ENCODE data around the gene FAM9A.
"Not testable (repeated sequence)": the region's sequence is repeated elsewhere in the genome, so short reads cannot be mapped to it uniquely, and the experiment has no call there.

Gene FAM9A

GRCh38 chrX:8800351-8800750 is 832 bp downstream of the FAM9A start:
- not testable (repeated sequence) for DNase-seq

GRCh38 chrX:8799281-8799680 is 1.9 kb downstream of the FAM9A start:
- not testable (repeated sequence) for DNase-seq

- not testable (repeated sequence) for DNase-seq
These were observed 2.5 kb downstream of the FAM9A start for GRCh38 chrX:8798702-8799101.

- not testable (repeated sequence) for DNase-seq
These were observed 14.1 kb downstream of the FAM9A start for GRCh38 chrX:8787119-8787518.

GRCh38 chrX:8784162-8784561 is 17.0 kb downstream of the FAM9A start:
- DNase-seq: no peak

GRCh38 chrX:8783714-8784098 is 17.5 kb downstream of the FAM9A start:
- no peak for DNase-seq

- peak; percentile 6 for DNase-seq
These were observed 18.0 kb downstream of the FAM9A start for GRCh38 chrX:8783097-8783713.

- DNase-seq: no peak
These were observed 18.6 kb downstream of the FAM9A start for GRCh38 chrX:8782595-8782994.

GRCh38 chrX:8781921-8782320 is 19.3 kb downstream of the FAM9A start:
- not testable (repeated sequence) for DNase-seq

GRCh38 chrX:8773117-8773516 is 28.1 kb downstream of the FAM9A start:
- no peak for DNase-seq

GRCh38 chrX:8760021-8760420 is 41.2 kb downstream of the FAM9A start:
- peak; percentile 19 for DNase-seq

GRCh38 chrX:8758706-8759105 is 42.5 kb downstream of the FAM9A start:
- peak; percentile 40 for DNase-seq

- DNase-seq: peak; percentile 65
These were observed 43.4 kb downstream of the FAM9A start for GRCh38 chrX:8757609-8758389.

- DNase-seq: no peak
These were observed 45.4 kb downstream of the FAM9A start for GRCh38 chrX:8755813-8756212.

- no peak for DNase-seq
These were observed 46.1 kb downstream of the FAM9A start for GRCh38 chrX:8755116-8755515.

GRCh38 chrX:8749697-8750096 is 51.5 kb downstream of the FAM9A start:
- no peak for DNase-seq

GRCh38 chrX:8748855-8749254 is 52.3 kb downstream of the FAM9A start:
- DNase-seq: peak; percentile 31

GRCh38 chrX:8743126-8743732 is 58.0 kb downstream of the FAM9A start:
- DNase-seq: peak; percentile 17

- no peak for DNase-seq
These were observed 59.2 kb downstream of the FAM9A start for GRCh38 chrX:8741981-8742380.
